Forelimb muscle (tissue), 1 donor: Measurements from ENCODE around the gene MYO3B. TPM values are rescaled to one million over a fixed set of nuclear protein-coding genes. Genes with fewer than 3 reads are reported as not detected.
"Not testable (repeated sequence)": the region's sequence is repeated elsewhere in the genome, so short reads cannot be mapped to it uniquely, and the experiment has no call there.

Experiments
- DNase-seq: peaks from one replicate; pipeline ENCODE4 v3.0.0-alpha.2; 2013; ENCODE audit warnings: low read depth
- polyA plus RNA-seq: library from polyadenylated mRNA; unstranded; fragments of 120-200 nt; gene quantifications from one replicate; pipeline ENCODE4 v1.2.1, GENCODE V29; 2013; ENCODE audit not compliant: insufficient read length

Gene MYO3B
- polyA plus RNA-seq, 1 donor = 0.10 TPM

GRCh38 chr2:170504810-170505145 lies 326.8 kb downstream of the MYO3B start:
- no peak for DNase-seq

GRCh38 chr2:170505631-170506275 lies 327.8 kb downstream of the MYO3B start:
- no peak for DNase-seq

- DNase-seq = no peak
These were observed 331.7 kb downstream of the MYO3B start for GRCh38 chr2:170509452-170510193.

- no peak for DNase-seq
These were observed 334.3 kb downstream of the MYO3B start for GRCh38 chr2:170512266-170512665.

- no peak for DNase-seq
These were observed 336.2 kb downstream of the MYO3B start for GRCh38 chr2:170514140-170514539.

- DNase-seq = no peak
These were observed 339.6 kb downstream of the MYO3B start for GRCh38 chr2:170517538-170517937.

GRCh38 chr2:170518911-170519310 lies 341.0 kb downstream of the MYO3B start:
- no peak for DNase-seq

- no peak for DNase-seq
These were observed 343.4 kb downstream of the MYO3B start for GRCh38 chr2:170521299-170521698.

GRCh38 chr2:170523506-170523905 lies 345.6 kb downstream of the MYO3B start:
- no peak for DNase-seq

- no peak for DNase-seq
These were observed 347.1 kb downstream of the MYO3B start for GRCh38 chr2:170524828-170525565.

GRCh38 chr2:170525566-170525900 lies 347.6 kb downstream of the MYO3B start:
- no peak for DNase-seq

GRCh38 chr2:170530284-170530745 lies 352.4 kb downstream of the MYO3B start:
- no peak for DNase-seq

GRCh38 chr2:170530803-170531564 lies 353.0 kb downstream of the MYO3B start:
- no peak for DNase-seq

GRCh38 chr2:170531876-170532275 lies 353.9 kb downstream of the MYO3B start:
- no peak for DNase-seq

- no peak for DNase-seq
These were observed 355.2 kb downstream of the MYO3B start for GRCh38 chr2:170533156-170533555.

- DNase-seq = no peak
These were observed 357.6 kb downstream of the MYO3B start for GRCh38 chr2:170535552-170535951.

- no peak for DNase-seq
These were observed 366.9 kb downstream of the MYO3B start for GRCh38 chr2:170544817-170545216.

GRCh38 chr2:170548304-170548703 lies 370.4 kb downstream of the MYO3B start:
- no peak for DNase-seq

- DNase-seq = no peak
These were observed 372.6 kb downstream of the MYO3B start for GRCh38 chr2:170550501-170550900.

GRCh38 chr2:170551899-170552298 lies 374.0 kb downstream of the MYO3B start:
- not testable (repeated sequence) for DNase-seq

GRCh38 chr2:170553748-170554147 lies 375.8 kb downstream of the MYO3B start:
- DNase-seq = no peak
